Neural progenitor cell (in vitro differentiated cells): ENCODE results near the gene CPA3. TPM values are rescaled to one million over a fixed set of nuclear protein-coding genes. Genes with fewer than 3 reads are reported as not detected.

Source experiments
- DNase-seq: peaks from one replicate; pipeline ENCODE4 v3.0.0-alpha.2; 2016; ENCODE audit warnings: low spot score
- H2AFZ ChIP-seq: fragments of 200-600 bp; sonication (generic); replicated peaks from 2 replicates; pipeline ENCODE4 v1.6.1; 2016; ENCODE audit warnings: antibody characterized with exemption
- H3F3A ChIP-seq: fragments of 200-600 bp; sonication (generic); 2 replicates; pipeline ENCODE4 v1.6.1; 2016; ENCODE audit warnings: antibody characterized with exemption, low read depth
- H3K27ac ChIP-seq: fragments of 200-600 bp; sonication (generic); 2 replicates; pipeline ENCODE4 v1.5.1; 2016; ENCODE audit warnings: mild to moderate bottlenecking
- H3K27me3 ChIP-seq: fragments of 200-600 bp; sonication (generic); 2 replicates; pipeline ENCODE4 v1.6.1; 2016; ENCODE audit warnings: mild to moderate bottlenecking, moderate library complexity
- H3K36me3 ChIP-seq: fragments of 200-600 bp; sonication (generic); 2 replicates; pipeline ENCODE4 v1.5.1; 2016
- H3K4me1 ChIP-seq: fragments of 200-600 bp; sonication (generic); 2 replicates; pipeline ENCODE4 v1.6.1; 2016; ENCODE audit warnings: mixed run types
- H3K4me2 ChIP-seq: fragments of 200-600 bp; sonication (generic); 2 replicates; pipeline ENCODE4 v1.6.1; 2016
- H3K4me3 ChIP-seq: fragments of 200-600 bp; sonication (generic); 2 replicates; pipeline ENCODE4 v1.5.1; 2016
- H3K79me2 ChIP-seq: fragments of 200-600 bp; sonication (generic); 2 replicates; pipeline ENCODE4 v1.6.1; 2016; ENCODE audit warnings: low read depth
- H3K9ac ChIP-seq: fragments of 200-600 bp; sonication (generic); 2 replicates; pipeline ENCODE4 v1.6.1; 2016
- H3K9me3 ChIP-seq: fragments of 200-600 bp; sonication (generic); 2 replicates; pipeline ENCODE4 v1.5.1; 2016; ENCODE audit warnings: low read depth
- H4K20me1 ChIP-seq: fragments of 200-600 bp; sonication (generic); 2 replicates; pipeline ENCODE4 v1.6.1; 2016; ENCODE audit warnings: low read depth
- H3K27ac Mint-ChIP-seq: 3 replicates; pipeline ENCODE4 v1.8.0; 2021; ENCODE audit warnings: mixed read lengths
- H3K27me3 Mint-ChIP-seq: 2 replicates; pipeline ENCODE4 v1.8.0; 2022; ENCODE audit warnings: low read depth, mild to moderate bottlenecking, inconsistent platforms, moderate library complexity, mixed read lengths; ENCODE audit not compliant: insufficient read depth
- H3K36me3 Mint-ChIP-seq: 3 replicates; pipeline ENCODE4 v1.8.0; 2021; ENCODE audit warnings: mixed read lengths
- H3K4me1 Mint-ChIP-seq: 3 replicates; pipeline ENCODE4 v1.8.0; 2021; ENCODE audit warnings: mixed read lengths
- H3K4me3 Mint-ChIP-seq: 3 replicates; pipeline ENCODE4 v1.8.0; 2021; ENCODE audit warnings: mild to moderate bottlenecking, moderate library complexity, mixed read lengths
- H3K9me3 Mint-ChIP-seq: 3 replicates; pipeline ENCODE4 v1.8.0; 2020; ENCODE audit warnings: mixed read lengths
- EZH2 ChIP-seq: fragments of 200-600 bp; sonication (generic); IDR thresholded peaks from 2 replicates; pipeline ENCODE4 v1.6.1; 2017; ENCODE audit warnings: antibody characterized with exemption, mild to moderate bottlenecking, moderate library complexity
- EZH2phosphoT487 ChIP-seq: fragments of 200-600 bp; sonication (generic); IDR thresholded peaks from 2 replicates; pipeline ENCODE4 v1.6.1; 2017; ENCODE audit warnings: antibody characterized with exemption
- total RNA-seq: library from RNA; depleted of rRNA; stranded (reverse); fragments of >200 nt; gene quantifications from 2 replicates; pipeline ENCODE4 v1.2.3, GENCODE V29; 2015; ENCODE audit warnings: low replicate concordance
- TF ChIP-seq, protein P1 (sequence below): fragments of 200-600 bp; sonication (generic); IDR thresholded peaks from 2 replicates; pipeline ENCODE4 v1.5.1; 2017; ENCODE audit warnings: antibody characterized with exemption, mild to moderate bottlenecking

Gene CPA3
- total RNA-seq, 1 donor from 2014 or later = not detected

DNA sequence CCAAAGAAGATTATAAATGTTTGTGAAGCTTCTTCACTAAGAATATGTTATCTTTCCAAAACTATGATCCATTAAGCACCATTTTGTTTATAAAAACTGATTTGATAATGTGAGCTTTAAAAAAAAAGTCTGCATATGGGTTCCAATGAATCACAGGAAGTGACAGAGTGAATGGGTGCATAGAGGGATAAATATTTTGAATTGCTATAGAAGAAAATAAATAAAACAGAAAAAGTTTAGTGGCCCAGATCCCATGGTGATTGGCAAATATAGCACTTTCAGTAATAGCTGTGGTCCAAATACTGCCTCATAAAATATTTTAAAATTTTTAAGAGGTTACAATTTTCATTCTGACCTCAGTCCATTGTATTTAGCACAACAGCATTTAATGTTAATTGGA lies 19.2 kb downstream of the CPA3 start:
- Histone ChIP-seq H3K79me2 (no peaks in the 10 kb centered on the region), H3F3A (no peaks in the 10 kb centered on the region), H3K9ac (no peak overlapping the region), H4K20me1 (no peaks in the 10 kb centered on the region), H3K4me2 (no peak overlapping the region), H3K4me1 (no peaks in the 10 kb centered on the region), H2AFZ (no peak overlapping the region), H3K4me3 (no peak overlapping the region), H3K36me3 (no peaks in the 10 kb centered on the region), H3K9me3 (no peaks in the 10 kb centered on the region), H3K27me3 (no peaks in the 10 kb centered on the region), H3K27ac (no peak overlapping the region)
- H3K27me3 Mint-ChIP-seq = no peaks in the 10 kb centered on the region
- H3K9me3 Mint-ChIP-seq = peaks cover 2% of the 10 kb centered on the region
- no peaks in the 10 kb centered on the region for H3K4me1 Mint-ChIP-seq
- no peak for DNase-seq
- no peak overlapping the region for H3K27ac Mint-ChIP-seq
- no peak overlapping the region for H3K4me3 Mint-ChIP-seq
- no peaks in the 10 kb centered on the region for H3K36me3 Mint-ChIP-seq
- TF ChIP-seq EZH2 (no peak), EZH2phosphoT487 (no peak)
- TF ChIP-seq, protein P1, sequence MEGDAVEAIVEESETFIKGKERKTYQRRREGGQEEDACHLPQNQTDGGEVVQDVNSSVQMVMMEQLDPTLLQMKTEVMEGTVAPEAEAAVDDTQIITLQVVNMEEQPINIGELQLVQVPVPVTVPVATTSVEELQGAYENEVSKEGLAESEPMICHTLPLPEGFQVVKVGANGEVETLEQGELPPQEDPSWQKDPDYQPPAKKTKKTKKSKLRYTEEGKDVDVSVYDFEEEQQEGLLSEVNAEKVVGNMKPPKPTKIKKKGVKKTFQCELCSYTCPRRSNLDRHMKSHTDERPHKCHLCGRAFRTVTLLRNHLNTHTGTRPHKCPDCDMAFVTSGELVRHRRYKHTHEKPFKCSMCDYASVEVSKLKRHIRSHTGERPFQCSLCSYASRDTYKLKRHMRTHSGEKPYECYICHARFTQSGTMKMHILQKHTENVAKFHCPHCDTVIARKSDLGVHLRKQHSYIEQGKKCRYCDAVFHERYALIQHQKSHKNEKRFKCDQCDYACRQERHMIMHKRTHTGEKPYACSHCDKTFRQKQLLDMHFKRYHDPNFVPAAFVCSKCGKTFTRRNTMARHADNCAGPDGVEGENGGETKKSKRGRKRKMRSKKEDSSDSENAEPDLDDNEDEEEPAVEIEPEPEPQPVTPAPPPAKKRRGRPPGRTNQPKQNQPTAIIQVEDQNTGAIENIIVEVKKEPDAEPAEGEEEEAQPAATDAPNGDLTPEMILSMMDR = no peak

GRCh38 chr3:148889828-148890227 lies 24.7 kb downstream of the CPA3 start:
- Mint-ChIP-seq H3K4me1 (no peaks in the 10 kb centered on the region), H3K27me3 (no peaks in the 10 kb centered on the region), H3K36me3 (no peaks in the 10 kb centered on the region), H3K9me3 (no peaks in the 10 kb centered on the region), H3K27ac (no peak overlapping the region), H3K4me3 (no peak overlapping the region)
- H4K20me1 ChIP-seq = no peaks in the 10 kb centered on the region
- no peaks in the 10 kb centered on the region for H3K36me3 ChIP-seq
- no peaks in the 10 kb centered on the region for H3K4me1 ChIP-seq
- H3K4me2 ChIP-seq = no peak overlapping the region
- no peak overlapping the region for H3K27ac ChIP-seq
- no peak overlapping the region for H3K4me3 ChIP-seq
- no peaks in the 10 kb centered on the region for H3K9me3 ChIP-seq
- H3K27me3 ChIP-seq = no peaks in the 10 kb centered on the region
- H3K79me2 ChIP-seq = no peaks in the 10 kb centered on the region
- H3K9ac ChIP-seq = no peak overlapping the region
- no peak overlapping the region for H2AFZ ChIP-seq
- no peak for DNase-seq
- no peaks in the 10 kb centered on the region for H3F3A ChIP-seq
- TF ChIP-seq EZH2phosphoT487 (no peak), EZH2 (no peak)
- TF ChIP-seq, protein P1 = no peak

DNA sequence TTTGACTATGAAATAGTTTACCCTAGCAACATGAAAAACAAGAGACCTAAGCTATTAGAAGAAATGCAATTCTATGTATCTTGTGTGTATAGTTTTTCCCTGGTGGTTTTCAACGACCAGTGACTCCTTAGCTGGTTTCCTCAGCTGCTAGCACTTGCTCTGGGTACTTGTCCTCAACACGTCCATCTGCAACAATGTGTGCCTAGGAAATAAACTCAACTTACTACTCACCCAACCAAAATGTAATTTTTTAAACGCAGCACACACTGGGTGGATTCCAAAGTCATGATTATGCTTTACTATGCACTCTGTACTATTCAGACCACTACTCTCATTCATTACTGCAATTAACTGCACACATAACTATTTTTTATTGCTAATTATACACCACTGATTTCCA lies 31.0 kb downstream of the CPA3 start:
- H3K9me3 ChIP-seq = no peaks in the 10 kb centered on the region
- H3K4me2 ChIP-seq = no peak overlapping the region
- no peaks in the 10 kb centered on the region for H3K79me2 ChIP-seq
- no peak overlapping the region for H2AFZ ChIP-seq
- Mint-ChIP-seq H3K4me3 (no peak overlapping the region), H3K27ac (no peak overlapping the region), H3K27me3 (no peaks in the 10 kb centered on the region), H3K4me1 (no peaks in the 10 kb centered on the region), H3K9me3 (no peaks in the 10 kb centered on the region), H3K36me3 (no peaks in the 10 kb centered on the region)
- H3F3A ChIP-seq = no peaks in the 10 kb centered on the region
- no peaks in the 10 kb centered on the region for H3K4me1 ChIP-seq
- H3K36me3 ChIP-seq = no peaks in the 10 kb centered on the region
- no peak overlapping the region for H3K27ac ChIP-seq
- no peaks in the 10 kb centered on the region for H4K20me1 ChIP-seq
- no peaks in the 10 kb centered on the region for H3K27me3 ChIP-seq
- no peak overlapping the region for H3K4me3 ChIP-seq
- no peak overlapping the region for H3K9ac ChIP-seq
- DNase-seq = no peak
- TF ChIP-seq EZH2 (no peak), EZH2phosphoT487 (no peak)
- TF ChIP-seq, protein P1 = no peak
